Thyroid gland (tissue), 4 donors: ENCODE data around the gene SND1. TPM values are rescaled to one million over a fixed set of nuclear protein-coding genes. Genes with fewer than 3 reads are reported as not detected.

ENCODE experiments used
- DNase-seq, 2 donors: peaks; one replicate each; pipeline ENCODE4 v3.0.0-alpha.2; 2019
- H3K27ac ChIP-seq, 3 donors: fragments of 200-600 bp; sonication (generic); 1 replicate in 2 of 3; 2 replicates in 1 of 3; pipeline ENCODE4 v1.5.1; 2016 to 2019; ENCODE audit warnings: mild to moderate bottlenecking in 1 of 3, moderate library complexity in 1 of 3
- H3K27me3 ChIP-seq: fragments of 200-600 bp; sonication (generic); one replicate; pipeline ENCODE4 v1.5.1; 2019
- H3K36me3 ChIP-seq, 2 donors: fragments of 200-600 bp; sonication (generic); one replicate each; pipeline ENCODE4 v1.5.1; 2016 to 2019
- H3K4me1 ChIP-seq, 2 donors: fragments of 200-600 bp; sonication (generic); one replicate each; pipeline ENCODE4 v1.5.1; 2017 to 2019
- H3K4me3 ChIP-seq, 3 donors: fragments of 200-600 bp; sonication (generic); replicated peaks in 1 of 3; 1 replicate in 2 of 3; 2 replicates in 1 of 3; pipeline ENCODE4 v1.5.1; 2016; ENCODE audit warnings: mild to moderate bottlenecking in 1 of 3
- H3K9me3 ChIP-seq: fragments of 200-600 bp; sonication (generic); one replicate; pipeline ENCODE4 v1.5.1; 2017
- CTCF ChIP-seq, 6 experiments: fragments of 200-600 bp in 3 of 6; fragments of 450-650 bp in 3 of 6; sonication (generic) in 3 of 6; IDR thresholded peaks; one replicate each; pipeline ENCODE4 v1.5.1; 2016 to 2019; ENCODE audit warnings: antibody characterized with exemption in 6 of 6, mild to moderate bottlenecking in 2 of 6, inconsistent platforms in 1 of 6, moderate library complexity in 1 of 6
- POLR2A ChIP-seq, 2 donors: fragments of 450-650 bp; IDR thresholded peaks; one replicate each; pipeline ENCODE4 v1.6.1; 2017; ENCODE audit warnings: antibody characterized with exemption in 2 of 2, mild to moderate bottlenecking in 2 of 2, moderate library complexity in 1 of 2
- WGBS, 2 donors: methylation state at CpG; one replicate each; pipeline ENCODE4 v1.1.5; 2017; 5-methylcytosine and 5-hydroxymethylcytosine counted together
- intact Hi-C: fragments of 100-400 bp; cut with DNase I; formaldehyde crosslinking; loops from one replicate; pipeline ENCODE4 v1.15.1; 2023
- total RNA-seq, 4 donors: library from RNA; depleted of rRNA; stranded (reverse); fragments of >200 nt; gene quantifications; one replicate each; pipeline ENCODE4 v1.2.3, GENCODE V29; 2016

The SND1 gene
- total RNA-seq, 4 donors from 2014 or later: 126 to 167 (median 144) TPM

- 89 to 93% methylated on average over 6 of the region's 6 CpGs for WGBS, 2 donors
- no peak overlapping the region for H3K27ac ChIP-seq
- intact Hi-C loops: no loop called here
Measured at GRCh38 chr7:127928852-127929251, 276.9 kb downstream of the SND1 start.

DNA sequence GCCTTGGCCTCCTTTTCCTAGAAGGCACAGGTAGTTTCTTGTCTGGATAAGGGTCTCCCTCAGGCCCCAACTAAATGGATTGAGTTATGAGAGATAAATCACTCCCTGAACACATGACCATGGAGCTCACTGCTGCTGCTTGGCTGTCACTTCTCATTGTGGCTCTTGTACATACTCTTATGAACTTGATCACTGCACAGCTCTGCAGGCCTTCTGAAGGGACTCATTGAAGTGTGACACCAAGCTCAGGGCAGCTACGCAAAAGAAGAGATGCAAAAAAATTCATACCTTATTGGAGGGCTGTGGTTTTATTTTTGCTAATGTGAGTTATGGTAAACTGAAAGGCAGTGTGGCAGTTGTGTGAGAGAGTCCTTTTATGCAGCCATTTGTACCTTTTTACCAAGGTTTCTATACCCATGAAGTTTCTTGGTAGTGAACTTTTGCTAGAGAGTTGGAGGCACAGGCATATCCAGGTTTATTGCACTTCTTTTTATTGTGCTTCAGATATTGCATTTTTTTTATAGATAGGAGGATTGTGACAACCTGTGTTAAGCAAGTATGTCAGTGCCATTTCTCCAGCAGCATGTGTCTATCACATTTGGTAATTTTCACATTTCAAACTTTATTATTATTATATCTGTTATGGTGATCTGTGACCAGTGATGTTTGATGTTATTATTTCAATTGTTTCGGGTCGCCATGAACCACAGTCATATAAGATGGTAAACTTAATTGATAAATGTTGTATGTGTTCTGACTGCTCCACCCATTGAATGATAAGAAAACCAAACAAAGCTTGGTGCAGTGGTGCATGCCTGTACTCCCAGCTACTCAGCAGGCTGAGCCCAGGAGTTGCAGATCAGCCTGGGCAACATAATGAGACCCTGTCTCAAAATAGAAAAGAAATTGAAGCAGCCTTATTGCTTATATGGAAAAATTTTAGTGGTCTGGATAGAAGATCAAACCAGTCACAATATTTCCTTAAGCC is 278.6 kb downstream of the SND1 start:
- no peaks in the 10 kb centered on the region for H3K9me3 ChIP-seq
- no peaks in the 10 kb centered on the region for H3K27me3 ChIP-seq
- peaks cover 6 to 25% of the 10 kb centered on the region in 2 donors for H3K4me1 ChIP-seq
- no peaks in the 10 kb centered on the region for H3K36me3 ChIP-seq
- TF ChIP-seq CTCF (IDR thresholded peaks at IDR 0.05) (no peak), POLR2A (IDR thresholded peaks at IDR 0.05) (no peak)
- intact Hi-C loops: no loop called here
- no peak overlapping the region for H3K27ac ChIP-seq
- peak; percentile 39 to 47 for DNase-seq
- H3K4me3 ChIP-seq: no peak overlapping the region
- 72 to 85% methylated on average over 3 of the region's 3 CpGs for WGBS, 2 donors

More at GRCh38 chr7:127928852-127929251, 276.9 kb downstream of the SND1 start:
- DNase-seq: no peak
- Histone ChIP-seq H3K36me3 (no peaks in the 10 kb centered on the region), H3K9me3 (no peaks in the 10 kb centered on the region), H3K4me1 (peaks cover 6 to 19% of the 10 kb centered on the region in 2 donors), H3K27me3 (no peaks in the 10 kb centered on the region), H3K4me3 (no peak overlapping the region)
- TF ChIP-seq CTCF (IDR thresholded peaks at IDR 0.05): no peak

- no peaks in the 10 kb centered on the region for H3K36me3 ChIP-seq
- TF ChIP-seq POLR2A (IDR thresholded peaks at IDR 0.05) (no peak), CTCF (IDR thresholded peaks at IDR 0.05) (no peak)
- H3K4me1 ChIP-seq: peaks cover 10 to 28% of the 10 kb centered on the region in 2 donors
- WGBS, 2 donors: 98% methylated on average over 1 of the region's 1 CpG
- H3K4me3 ChIP-seq: no peak overlapping the region
- no peak overlapping the region for H3K27ac ChIP-seq
- no peaks in the 10 kb centered on the region for H3K27me3 ChIP-seq
- H3K9me3 ChIP-seq: no peaks in the 10 kb centered on the region
- intact Hi-C loops: no loop called here
- no peak for DNase-seq
Measured at GRCh38 chr7:127932076-127932475, 280.1 kb downstream of the SND1 start.

DNA sequence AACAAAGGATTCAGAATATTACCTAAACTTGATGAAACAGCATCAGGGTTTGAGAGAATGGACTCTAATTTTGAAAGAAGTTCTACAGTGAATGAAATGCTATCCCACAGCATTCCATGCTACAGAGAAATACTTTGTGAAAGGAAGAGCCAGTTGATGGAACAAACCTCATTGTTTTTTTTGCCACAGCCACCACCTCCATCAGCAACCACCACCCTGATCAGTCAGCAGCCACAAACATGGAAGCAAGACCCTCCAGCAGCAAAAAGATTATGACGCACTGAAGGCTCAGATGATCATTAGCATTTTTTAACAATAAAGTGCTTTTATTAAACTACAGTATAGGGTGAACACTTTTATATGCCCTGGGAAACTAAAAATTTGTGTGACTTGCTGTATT is 280.5 kb downstream of the SND1 start:
- H3K27me3 ChIP-seq: no peaks in the 10 kb centered on the region
- 0 to 100% methylated on average over 1 of the region's 1 CpG for WGBS, 2 donors
- no peak for TF ChIP-seq CTCF (IDR thresholded peaks at IDR 0.05)
- no peak for TF ChIP-seq POLR2A (IDR thresholded peaks at IDR 0.05)
- no peaks in the 10 kb centered on the region for H3K36me3 ChIP-seq
- no peak overlapping the region for H3K27ac ChIP-seq
- no peaks in the 10 kb centered on the region for H3K9me3 ChIP-seq
- peaks cover 6 to 23% of the 10 kb centered on the region in 2 donors for H3K4me1 ChIP-seq
- intact Hi-C loops: no loop called here
- DNase-seq: no peak
- H3K4me3 ChIP-seq: no peak overlapping the region

DNA sequence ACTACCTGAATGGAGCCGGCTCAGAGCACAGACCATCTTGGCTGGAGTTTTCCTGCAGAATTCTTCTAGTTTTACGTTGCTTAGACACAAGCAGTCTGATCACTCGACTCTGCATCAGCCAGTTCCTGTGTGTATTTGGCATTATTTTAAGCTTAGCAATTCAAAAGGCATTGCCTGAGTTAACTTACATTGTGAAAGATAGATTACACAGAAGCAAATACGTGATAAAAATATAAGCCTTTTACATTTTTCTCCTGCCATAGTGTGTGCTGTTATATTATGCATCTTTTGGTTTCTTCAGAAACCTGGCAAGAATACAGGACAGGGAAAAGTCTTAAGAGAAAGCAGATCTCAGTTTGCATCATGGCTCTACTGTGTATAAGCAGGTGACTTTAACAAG is 281.2 kb downstream of the SND1 start:
- H3K4me1 ChIP-seq: peaks cover 4 to 23% of the 10 kb centered on the region in 2 donors
- H3K36me3 ChIP-seq: no peaks in the 10 kb centered on the region
- intact Hi-C loops: no loop called here
- TF ChIP-seq CTCF (IDR thresholded peaks at IDR 0.05): no peak
- TF ChIP-seq POLR2A (IDR thresholded peaks at IDR 0.05): no peak
- no peak overlapping the region for H3K27ac ChIP-seq
- no peak for DNase-seq
- H3K4me3 ChIP-seq: no peak overlapping the region
- H3K9me3 ChIP-seq: no peaks in the 10 kb centered on the region
- WGBS, 2 donors: 89 to 93% methylated on average over 4 of the region's 4 CpGs
- H3K27me3 ChIP-seq: no peaks in the 10 kb centered on the region
